ENCODE measurements around the gene ROCK2. TPM values are rescaled to one million over a fixed set of nuclear protein-coding genes. Genes with fewer than 3 reads are reported as not detected.

The ROCK2 gene
- total and polyA plus RNA-seq, 7 donors = 15.2 to 74.8 (median 43.5) TPM

DNA sequence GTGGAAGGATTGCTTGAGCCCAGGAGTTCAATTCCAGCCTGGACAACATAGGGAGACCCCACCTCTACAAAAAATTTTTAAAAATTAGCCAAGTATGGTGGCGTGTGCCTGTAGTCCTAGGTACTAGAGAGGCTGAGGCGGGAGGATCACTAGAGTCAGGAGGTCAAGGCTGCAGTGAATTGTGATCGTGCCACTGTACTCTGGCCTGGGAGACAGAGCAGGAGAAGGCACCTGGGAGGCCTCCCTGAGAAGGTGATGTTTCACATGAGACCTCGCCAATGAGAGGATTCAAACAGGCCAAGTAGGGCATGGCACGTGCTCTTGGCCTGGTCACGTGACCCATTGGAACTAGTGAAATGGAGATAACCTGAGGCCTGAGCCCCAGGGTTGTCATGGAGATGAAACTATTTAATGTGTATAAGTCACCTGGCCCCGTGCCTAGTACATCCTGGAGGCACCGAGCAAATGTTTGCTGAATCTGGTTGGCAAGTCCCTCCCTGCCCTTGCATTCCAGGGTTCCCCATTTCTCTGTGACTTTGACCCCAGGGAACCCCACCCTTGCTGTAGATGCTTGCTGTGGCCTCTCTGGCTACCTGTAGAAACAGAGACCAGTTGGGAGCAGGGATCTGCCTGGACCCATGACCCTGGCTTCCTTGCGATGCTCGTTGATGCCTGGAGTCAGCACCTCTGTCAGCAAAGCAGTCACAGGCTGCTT, 26.1 kb upstream of the ROCK2 start:
- H3K9me3 ChIP-seq = no peaks in the 10 kb centered on the region
- no peaks in the 10 kb centered on the region for H3K36me3 ChIP-seq
- peaks cover 0 to 40% (median 36%) of the 10 kb centered on the region in 4 donors for H3K4me1 ChIP-seq
- no peaks in the 10 kb centered on the region for H3K27me3 ChIP-seq
- DNase-seq = no peak
- intact Hi-C loops (cut with DNase I) = no loop called here
- H3K4me3 ChIP-seq = no peak overlapping the region
- H3K27ac ChIP-seq = no peak overlapping the region
- TF ChIP-seq CTCF (IDR thresholded peaks at IDR 0.05) (no peak), EP300 (IDR thresholded peaks at IDR 0.05) (no peak), POLR2AphosphoS5 (IDR thresholded peaks at IDR 0.05) (no peak), POLR2A (IDR thresholded peaks at IDR 0.05) (no peak)
- WGBS, 2 donors = 34 to 70% methylated on average over 10 of the region's 10 CpGs

- WGBS, 2 donors = 58 to 62% methylated on average over 10 of the region's 10 CpGs
- Histone ChIP-seq H3K9me3 (no peaks in the 10 kb centered on the region), H3K27me3 (no peaks in the 10 kb centered on the region), H3K4me1 (peaks cover 0 to 20% (median 15%) of the 10 kb centered on the region in 4 donors), H3K36me3 (no peaks in the 10 kb centered on the region), H3K27ac (peak overlapping the region; percentile 40 to 59 (median 50)), H3K4me3 (peak overlapping the region in 3 of 4 donors; percentile 10 to 21 (median 16))
- intact Hi-C loops (cut with DNase I) = no loop called here
- no peak for DNase-seq
- TF ChIP-seq POLR2A (IDR thresholded peaks at IDR 0.05) (no peak), EP300 (IDR thresholded peaks at IDR 0.05) (no peak), POLR2AphosphoS5 (IDR thresholded peaks at IDR 0.05) (no peak), CTCF (IDR thresholded peaks at IDR 0.05) (no peak)
These were observed 23.7 kb upstream of the ROCK2 start for GRCh38 chr2:11368059-11368572.

DNA sequence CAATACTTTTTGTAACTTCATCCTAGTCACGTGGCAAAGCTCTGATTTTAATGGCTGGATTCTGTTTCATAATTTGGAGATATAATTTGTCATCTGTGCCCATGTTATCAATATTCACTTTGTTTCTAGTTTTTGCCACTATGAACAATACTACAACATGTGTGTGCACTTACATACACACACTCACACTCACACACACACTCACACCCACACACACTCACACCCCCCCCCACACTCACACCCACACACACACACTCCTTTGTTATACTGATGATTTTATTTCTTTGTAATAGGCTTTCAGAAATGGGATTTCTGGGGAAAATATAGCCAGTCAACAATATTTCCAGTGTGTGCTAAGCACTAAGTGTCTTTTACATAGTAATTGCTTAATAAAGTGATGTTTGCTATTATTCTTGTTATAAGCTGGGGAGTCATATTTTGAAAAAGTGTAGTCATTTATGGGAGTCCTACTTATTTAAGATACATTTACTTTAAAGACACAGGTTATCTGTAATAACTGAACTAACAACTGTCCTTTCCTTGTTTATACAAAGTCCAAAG, 22.8 kb upstream of the ROCK2 start:
- Histone ChIP-seq H3K36me3 (no peaks in the 10 kb centered on the region), H3K9me3 (no peaks in the 10 kb centered on the region), H3K27ac (peak overlapping the region in 2 of 4 donors; percentile 40 to 59), H3K4me1 (peaks cover 0 to 16% (median 13%) of the 10 kb centered on the region in 4 donors), H3K27me3 (no peaks in the 10 kb centered on the region), H3K4me3 (no peak overlapping the region)
- intact Hi-C loops (cut with DNase I) = no loop called here
- 75 to 84% methylated on average over 1 of the region's 1 CpG for WGBS, 2 donors
- no peak for DNase-seq
- TF ChIP-seq CTCF (IDR thresholded peaks at IDR 0.05) = no peak
- TF ChIP-seq POLR2A (IDR thresholded peaks at IDR 0.05) = no peak
- no peak for TF ChIP-seq POLR2AphosphoS5 (IDR thresholded peaks at IDR 0.05)
- no peak for TF ChIP-seq EP300 (IDR thresholded peaks at IDR 0.05)

DNA sequence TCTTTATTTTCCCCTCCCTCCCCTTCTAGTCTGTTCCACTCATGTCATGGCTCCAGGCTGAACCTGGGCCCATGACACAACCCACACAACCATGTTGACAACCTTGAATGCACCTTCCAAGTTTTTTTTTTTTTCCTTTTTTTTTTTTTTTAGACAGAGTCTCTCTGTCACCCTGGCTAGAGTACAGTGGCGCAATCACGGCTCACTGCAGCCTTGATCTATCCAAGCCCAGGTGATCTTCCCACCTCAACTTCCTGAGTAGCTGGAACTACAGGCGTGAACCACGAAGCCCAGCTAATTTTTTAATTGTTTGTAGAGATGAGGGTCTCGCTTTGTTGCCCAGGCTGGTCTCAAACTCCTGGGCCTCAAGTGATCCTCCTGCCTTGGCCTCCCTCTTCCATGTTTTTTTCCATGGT, 21.9 kb upstream of the ROCK2 start:
- WGBS, 2 donors = 80 to 86% methylated on average over 5 of the region's 5 CpGs
- H3K27ac ChIP-seq = no peak overlapping the region
- no peak overlapping the region for H3K4me3 ChIP-seq
- H3K4me1 ChIP-seq = peaks cover 0 to 16% (median 13%) of the 10 kb centered on the region in 4 donors
- no peak for DNase-seq
- intact Hi-C loops (cut with DNase I) = no loop called here
- H3K36me3 ChIP-seq = no peaks in the 10 kb centered on the region
- no peak for TF ChIP-seq EP300 (IDR thresholded peaks at IDR 0.05)
- TF ChIP-seq POLR2AphosphoS5 (IDR thresholded peaks at IDR 0.05) = no peak
- TF ChIP-seq CTCF (IDR thresholded peaks at IDR 0.05) = no peak
- no peak for TF ChIP-seq POLR2A (IDR thresholded peaks at IDR 0.05)
- no peaks in the 10 kb centered on the region for H3K9me3 ChIP-seq
- no peaks in the 10 kb centered on the region for H3K27me3 ChIP-seq

Measured in sigmoid colon (tissue), 7 donors.